Ishikawa (cell line): ENCODE results near the gene IPCEF1.

Experiments
- RAD21 ChIP-seq: IDR thresholded peaks from 2 replicates; pipeline ENCODE4 v1.6.1; 2012; ENCODE audit warnings: low read depth
- USF1 ChIP-seq: IDR thresholded peaks from 2 replicates; pipeline ENCODE4 v1.6.1; 2012

GRCh38 chr6:154197196-154197860, 159.3 kb downstream of the IPCEF1 start:
- TF ChIP-seq RAD21 (no peak), USF1 (no peak)
